GM13976 (cell line): ENCODE measurements around the gene PLD4.

Experiments
- DNase-seq: peaks from one replicate; pipeline ENCODE4 v3.0.0; 2012; ENCODE audit warnings: low spot score
- in situ Hi-C: fragments of 300-500 bp; cut with MboI; formaldehyde crosslinking; loops from one replicate; pipeline ENCODE4 v1.12.0; 2022; ENCODE audit warnings: low sequenced_read_pairs, mixed read lengths, inconsistent platforms; ENCODE audit not compliant: unreplicated experiment
- TF ChIP-seq, protein P1 (sequence below): IDR thresholded peaks from 2 replicates; pipeline ENCODE4 v1.5.1; 2012; ENCODE audit warnings: borderline replicate concordance, mild to moderate bottlenecking; ENCODE audit not compliant: insufficient read depth; ENCODE audit errors: extremely low read depth, missing control alignments, control extremely low read depth

PLD4 gene

DNA sequence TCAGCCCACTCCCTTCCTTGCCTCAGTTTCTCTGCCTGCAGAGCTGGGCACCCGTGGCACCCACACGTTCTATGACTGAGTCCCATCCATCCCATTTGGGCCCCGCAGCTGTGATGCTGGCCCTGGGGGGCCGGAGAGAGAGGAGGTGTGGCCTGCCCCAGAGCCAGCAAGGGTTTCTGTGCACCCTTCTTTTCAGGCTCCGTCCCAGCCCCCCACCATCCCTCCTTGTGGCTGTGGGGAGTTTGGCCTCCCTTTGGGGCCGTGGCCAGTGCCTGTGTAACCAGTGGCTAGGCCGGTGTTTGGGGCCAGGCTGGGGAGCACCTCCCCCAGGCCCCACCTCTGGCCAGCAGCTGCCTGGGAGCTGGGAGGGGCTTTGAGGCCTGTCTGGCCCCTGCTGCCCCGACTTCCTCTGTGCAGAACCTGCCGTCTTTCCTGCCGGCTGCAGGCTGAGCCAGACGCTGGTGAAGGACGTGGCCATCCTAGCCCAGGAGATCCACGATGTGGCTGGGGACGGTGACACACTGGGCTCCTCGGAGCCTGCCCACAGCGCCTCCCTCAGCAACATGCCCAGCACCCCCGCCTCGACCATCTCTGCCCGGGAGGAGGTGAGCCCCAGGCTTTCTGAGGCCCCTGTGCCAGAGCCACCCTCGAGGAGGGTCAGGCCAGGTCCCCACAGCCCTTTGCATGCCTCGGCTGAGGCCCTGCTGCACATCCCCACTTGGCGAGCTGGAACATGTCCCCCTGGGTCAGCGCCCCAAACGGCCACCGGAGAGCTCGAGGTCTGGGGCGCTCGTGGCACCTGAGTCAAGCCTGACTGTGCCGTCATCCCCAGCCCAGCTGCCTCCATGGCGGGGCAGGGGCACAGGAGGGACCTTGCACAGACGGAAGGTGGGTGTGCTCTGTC is 31.9 kb upstream of the PLD4 start:
- no peak for DNase-seq
- TF ChIP-seq, protein P1, sequence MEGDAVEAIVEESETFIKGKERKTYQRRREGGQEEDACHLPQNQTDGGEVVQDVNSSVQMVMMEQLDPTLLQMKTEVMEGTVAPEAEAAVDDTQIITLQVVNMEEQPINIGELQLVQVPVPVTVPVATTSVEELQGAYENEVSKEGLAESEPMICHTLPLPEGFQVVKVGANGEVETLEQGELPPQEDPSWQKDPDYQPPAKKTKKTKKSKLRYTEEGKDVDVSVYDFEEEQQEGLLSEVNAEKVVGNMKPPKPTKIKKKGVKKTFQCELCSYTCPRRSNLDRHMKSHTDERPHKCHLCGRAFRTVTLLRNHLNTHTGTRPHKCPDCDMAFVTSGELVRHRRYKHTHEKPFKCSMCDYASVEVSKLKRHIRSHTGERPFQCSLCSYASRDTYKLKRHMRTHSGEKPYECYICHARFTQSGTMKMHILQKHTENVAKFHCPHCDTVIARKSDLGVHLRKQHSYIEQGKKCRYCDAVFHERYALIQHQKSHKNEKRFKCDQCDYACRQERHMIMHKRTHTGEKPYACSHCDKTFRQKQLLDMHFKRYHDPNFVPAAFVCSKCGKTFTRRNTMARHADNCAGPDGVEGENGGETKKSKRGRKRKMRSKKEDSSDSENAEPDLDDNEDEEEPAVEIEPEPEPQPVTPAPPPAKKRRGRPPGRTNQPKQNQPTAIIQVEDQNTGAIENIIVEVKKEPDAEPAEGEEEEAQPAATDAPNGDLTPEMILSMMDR, result no peak
- in situ Hi-C loops, result no loop called here

DNA sequence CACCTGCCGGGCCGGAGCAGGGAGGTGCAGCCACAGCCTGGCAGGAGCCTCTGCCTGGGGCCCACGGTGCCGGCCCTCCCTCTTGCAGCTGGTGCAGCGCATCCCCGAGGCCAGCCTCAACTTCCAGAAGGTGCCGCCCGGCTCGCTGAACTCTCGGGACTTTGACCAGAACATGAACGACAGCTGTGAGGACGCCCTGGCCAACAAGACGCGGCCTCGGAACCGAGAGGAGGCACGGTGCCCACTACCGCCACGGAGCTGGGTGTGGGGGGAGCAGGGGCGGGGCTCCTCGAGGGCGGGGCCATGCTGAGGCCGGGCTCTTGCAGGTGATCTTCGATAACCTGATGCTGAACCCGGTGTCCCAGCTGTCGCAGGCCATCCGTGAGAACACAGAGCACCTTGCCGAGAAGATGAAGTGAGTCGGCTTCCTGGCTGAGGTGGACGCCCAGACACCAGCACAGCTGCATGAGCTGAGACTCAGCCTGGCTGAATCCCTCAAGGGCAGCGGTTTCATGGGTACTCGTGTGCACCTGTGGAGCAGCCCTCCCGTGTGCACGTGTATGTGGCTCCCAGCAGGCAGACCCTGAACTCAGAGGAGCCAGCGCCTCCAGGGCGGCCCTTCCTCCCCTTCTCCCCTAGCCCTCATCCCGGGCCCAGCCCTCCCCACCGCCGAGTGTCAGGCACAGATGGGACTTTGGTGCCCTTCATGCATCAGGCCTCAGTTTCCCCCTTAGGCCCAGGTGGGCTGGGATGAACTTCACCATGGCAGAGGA is 31.1 kb upstream of the PLD4 start:
- no peak for DNase-seq
- in situ Hi-C loops, result no loop called here
- TF ChIP-seq, protein P1, result no peak

DNA sequence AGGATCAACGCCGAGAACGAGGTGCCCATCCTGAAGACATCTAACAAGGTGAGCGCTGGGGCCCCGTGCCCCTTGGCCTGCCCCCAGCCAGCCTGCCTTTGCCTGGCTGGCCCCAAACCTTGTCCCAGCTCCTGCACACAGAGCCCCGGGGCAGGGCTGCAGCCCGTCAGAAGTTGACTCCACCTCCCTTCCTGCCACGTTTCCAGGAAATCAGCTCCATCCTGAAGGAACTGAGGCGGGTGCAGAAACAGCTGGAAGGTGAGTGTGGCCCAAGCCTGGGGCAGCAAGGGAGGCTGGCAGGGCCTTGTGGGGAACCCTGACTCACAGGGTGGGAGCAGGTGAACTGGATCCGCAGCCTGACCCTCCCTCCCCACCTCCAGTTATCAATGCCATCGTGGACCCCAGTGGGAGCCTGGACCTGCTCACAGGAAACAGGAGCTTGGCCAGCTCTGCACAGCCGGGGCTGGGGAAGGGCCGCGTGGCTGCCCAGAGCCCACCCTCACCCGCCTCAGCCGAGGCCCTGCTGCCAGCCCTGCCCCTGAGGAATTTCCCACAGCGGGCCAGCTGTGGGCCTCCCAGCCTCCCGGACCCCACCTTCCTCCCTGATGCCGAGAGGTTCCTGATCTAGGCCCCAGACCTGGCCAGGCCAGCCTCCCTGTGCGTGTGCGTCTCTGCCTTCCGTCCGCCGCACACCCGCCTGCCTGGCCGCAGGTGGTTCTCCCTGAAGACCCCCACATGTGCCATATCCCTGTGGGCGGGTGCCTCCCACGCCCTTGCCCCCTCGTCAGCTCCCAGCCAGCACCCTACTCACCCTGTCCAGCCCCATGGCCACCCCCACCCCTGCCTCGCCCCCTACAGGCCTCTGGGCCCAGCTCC is 30.1 kb upstream of the PLD4 start:
- TF ChIP-seq, protein P1, result no peak
- in situ Hi-C loops, result no loop called here

DNA sequence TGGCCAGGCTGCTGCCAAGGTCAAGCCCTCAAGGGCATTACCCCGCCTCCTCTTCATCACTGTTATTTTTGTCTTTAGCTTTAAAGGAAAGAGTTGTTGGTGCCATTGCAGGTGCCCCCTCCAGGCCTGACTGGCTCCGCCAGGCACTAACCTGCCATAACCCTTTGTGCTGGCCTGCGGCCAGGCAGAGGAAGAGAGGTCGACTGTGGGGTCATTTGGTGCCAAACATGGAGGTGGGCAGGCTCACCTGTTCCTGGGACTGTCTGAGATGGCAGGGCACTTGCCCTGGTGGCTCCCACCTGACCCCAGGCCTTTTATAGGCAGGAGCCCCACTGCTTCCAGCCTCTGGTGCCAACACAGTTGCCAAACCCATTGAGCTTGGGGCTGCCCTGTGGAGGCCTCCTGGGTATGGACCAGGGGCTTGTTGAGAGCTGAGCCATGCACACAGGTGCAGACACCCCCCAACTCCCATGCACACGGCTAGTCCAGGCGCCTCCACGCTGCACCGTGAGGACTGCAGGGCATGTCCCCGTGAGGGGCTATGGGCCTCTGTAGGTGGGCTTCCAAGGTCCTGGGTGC is 29.4 kb upstream of the PLD4 start:
- in situ Hi-C loops, result no loop called here
- no peak for DNase-seq
- TF ChIP-seq, protein P1, result no peak

More for the DNA sequence above, 30.1 kb upstream of the PLD4 start:
- no peak for DNase-seq

DNA sequence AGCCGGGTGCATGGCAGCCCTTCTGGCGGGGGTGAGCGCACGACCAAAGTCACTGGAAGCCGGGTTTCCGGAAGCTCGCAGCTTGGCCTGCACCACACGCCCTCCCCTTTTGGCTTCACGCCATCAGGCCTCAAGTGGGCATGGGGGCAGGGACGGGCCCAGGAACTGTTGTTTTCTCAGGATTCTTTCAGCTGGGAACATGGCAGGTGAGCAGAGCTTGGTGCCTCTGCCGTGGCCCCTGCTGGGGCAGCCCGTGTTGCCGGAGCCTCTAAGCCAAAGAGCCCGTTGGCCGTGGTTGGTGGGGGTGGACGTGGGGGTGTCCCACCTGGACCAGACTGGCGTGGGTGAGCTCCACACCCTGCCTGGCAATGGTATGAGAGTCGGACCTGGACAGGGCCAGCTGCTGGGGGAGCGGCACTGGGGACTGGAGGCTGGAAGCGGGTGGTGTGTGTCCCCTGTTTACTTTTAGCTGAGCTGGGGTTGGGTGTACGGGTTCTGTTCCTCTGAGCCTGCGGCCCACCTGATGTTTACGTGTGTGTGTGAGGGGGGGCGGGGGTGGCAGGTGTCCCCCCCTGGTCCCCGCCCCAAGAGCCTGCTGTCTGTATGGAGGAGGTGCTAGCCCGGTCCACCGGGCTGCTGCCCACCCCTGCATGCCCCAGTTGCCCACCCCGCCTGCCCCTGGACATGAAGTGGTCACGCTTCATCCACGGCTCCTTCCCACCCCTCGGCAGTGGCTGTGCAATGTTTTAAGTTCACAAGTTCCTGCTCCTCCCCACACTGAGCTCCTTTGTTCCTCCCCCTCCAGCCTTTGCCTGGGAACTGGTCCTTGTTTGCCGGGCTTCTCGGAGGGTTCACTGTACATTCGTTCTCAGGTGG is 28.7 kb upstream of the PLD4 start:
- peak; percentile 28 for DNase-seq
- TF ChIP-seq, protein P1, result no peak
- in situ Hi-C loops, result no loop called here
